HG03571 (cell line): ENCODE data around the gene DISC1.
"Not testable (repeated sequence)": the region's sequence is repeated elsewhere in the genome, so short reads cannot be mapped to it uniquely, and the experiment has no call there.

Experiments
- ATAC-seq: cut with Tn5 transposase; IDR thresholded peaks from one replicate; pipeline ENCODE4 v1.9.1; 2021; ENCODE audit not compliant: unreplicated experiment

The DISC1 gene

GRCh38 chr1:231943084-231943483 lies 316.5 kb downstream of the DISC1 start:
- ATAC-seq = no peak

GRCh38 chr1:231948102-231948501 lies 321.5 kb downstream of the DISC1 start:
- not testable (repeated sequence) for ATAC-seq

DNA sequence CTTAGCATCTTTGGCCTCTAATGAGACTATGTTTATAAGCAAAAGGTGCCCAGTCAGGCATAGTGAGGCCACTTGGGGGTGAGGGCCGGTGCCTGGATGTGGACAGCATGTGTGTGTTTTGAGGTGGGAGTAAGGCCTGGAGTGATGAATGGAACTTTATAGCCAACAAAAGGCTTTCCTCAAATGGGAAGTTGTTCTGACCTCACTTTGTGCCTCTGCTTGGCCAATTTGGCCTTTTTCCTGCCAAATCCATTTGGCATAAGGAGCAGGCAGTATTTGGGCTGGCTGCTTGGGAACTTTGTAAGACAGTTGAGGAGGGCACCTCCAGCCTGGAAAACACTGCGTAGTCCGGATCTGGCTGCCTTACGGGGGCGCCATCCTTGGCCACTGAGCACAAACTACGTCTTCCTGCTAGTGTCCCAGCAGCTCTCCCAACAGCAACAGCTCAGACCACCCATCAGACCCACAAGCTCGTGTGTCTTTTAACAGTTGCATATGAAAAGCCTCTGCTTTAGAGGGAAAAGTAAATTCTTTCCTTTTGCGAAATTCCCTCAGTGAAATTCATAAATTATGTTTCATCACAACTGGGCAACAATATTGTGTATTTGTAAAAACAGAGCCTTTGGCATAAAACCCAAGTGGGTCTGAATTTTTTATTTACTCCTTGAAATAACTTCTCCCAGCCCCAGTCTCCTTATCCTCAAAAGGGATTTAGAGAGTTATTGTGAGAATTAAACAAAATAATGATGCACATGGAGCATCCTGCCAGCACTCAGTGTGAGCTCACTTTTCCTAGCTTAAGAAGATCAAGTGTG lies 322.9 kb downstream of the DISC1 start:
- ATAC-seq = no peak

- ATAC-seq = no peak
Measured at GRCh38 chr1:231950331-231951128, 323.9 kb downstream of the DISC1 start.

- no peak for ATAC-seq
Measured at GRCh38 chr1:231951374-231951773, 324.8 kb downstream of the DISC1 start.

- ATAC-seq = no peak
Measured at GRCh38 chr1:231952154-231952553, 325.6 kb downstream of the DISC1 start.

DNA sequence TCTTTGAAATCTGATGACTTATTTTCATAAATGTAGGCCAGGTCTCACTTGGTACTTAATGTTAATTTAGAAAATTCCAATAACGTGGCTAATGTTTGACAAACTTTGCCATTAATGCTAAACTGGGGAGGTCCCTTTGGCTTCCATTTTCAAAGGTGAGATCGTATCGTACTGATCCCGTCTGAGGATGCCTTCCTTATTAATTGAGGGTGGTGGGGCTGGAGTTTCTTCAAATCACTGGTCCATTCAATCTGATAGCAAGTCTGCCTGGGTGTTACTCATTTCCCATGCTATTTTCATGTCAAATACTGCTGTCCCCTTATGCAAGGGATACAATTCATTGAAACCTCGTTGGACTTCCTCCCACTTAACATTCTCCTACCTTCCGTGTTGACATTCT lies 327.1 kb downstream of the DISC1 start:
- ATAC-seq = no peak

- ATAC-seq = no peak
Measured at GRCh38 chr1:231954751-231955150, 328.2 kb downstream of the DISC1 start.

DNA sequence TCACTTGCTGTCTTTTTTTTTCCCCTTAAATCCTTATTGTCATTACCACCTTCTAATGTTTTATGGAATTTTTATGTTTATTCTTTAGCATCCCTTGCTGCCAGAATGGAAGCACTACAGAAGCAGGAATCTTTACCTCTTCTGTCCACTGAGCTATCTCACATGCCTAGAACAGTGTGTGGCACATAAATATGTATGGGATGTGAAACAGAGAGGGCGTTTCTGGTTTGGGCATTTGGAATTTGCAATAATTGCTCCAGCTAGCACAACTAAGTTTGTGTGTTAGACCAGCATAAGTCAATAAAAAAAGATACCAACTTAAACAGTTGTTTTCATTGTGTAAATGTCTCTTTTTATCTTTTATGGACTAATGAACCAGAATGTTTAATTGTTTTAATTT lies 330.8 kb downstream of the DISC1 start:
- ATAC-seq = no peak

DNA sequence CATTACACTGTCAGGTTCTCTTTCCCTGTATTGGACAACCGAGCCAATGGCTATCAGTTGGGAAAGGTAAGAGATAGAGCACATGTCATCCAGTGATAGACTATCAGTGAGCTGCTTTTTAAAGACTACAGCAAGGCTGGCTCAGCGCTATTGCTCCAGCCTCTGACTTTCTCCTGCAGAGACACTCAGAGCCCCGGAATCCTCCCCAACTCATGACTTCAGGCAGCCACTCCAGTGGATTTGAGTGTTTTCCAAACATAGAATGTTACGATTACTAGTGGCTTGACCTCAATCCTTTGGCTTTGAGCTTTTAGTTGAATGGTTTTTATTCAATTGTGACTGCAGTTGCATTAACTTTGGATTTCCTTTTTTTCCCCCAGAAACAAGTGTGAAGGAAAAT lies 331.9 kb downstream of the DISC1 start:
- no peak for ATAC-seq

DNA sequence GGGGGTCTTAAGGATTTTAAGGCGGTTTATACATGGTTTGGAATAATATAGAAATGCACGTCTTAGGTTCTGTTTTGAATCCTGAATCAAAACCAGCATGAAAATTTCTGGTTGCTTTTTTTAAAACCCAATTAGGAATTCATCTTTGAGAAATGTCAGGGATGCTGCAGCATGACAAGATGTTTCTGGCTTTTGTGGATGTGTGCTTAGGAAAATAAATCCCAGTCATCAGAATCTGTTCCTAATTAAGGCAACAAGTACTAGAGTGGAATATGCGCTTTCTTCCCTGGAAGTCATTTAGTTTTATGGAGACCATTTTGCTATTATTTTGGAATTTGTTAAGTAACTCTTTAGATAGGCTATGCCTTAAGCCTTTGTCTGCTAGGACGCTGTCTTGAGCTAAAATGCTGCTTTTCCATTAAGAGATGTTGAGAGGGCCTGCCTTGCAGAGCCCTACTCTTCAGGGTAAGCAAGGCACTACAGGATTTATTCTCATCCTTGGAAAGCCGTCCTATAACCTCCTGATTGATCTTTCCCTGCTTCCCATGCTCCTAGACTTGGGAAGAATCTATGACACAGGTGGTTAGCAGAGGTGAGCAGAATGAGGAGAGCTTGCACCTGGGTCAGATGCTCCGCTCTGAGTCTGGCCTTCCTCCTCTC lies 332.8 kb downstream of the DISC1 start:
- ATAC-seq = no peak

GRCh38 chr1:231961801-231962200 lies 335.2 kb downstream of the DISC1 start:
- ATAC-seq = not testable (repeated sequence)

DNA sequence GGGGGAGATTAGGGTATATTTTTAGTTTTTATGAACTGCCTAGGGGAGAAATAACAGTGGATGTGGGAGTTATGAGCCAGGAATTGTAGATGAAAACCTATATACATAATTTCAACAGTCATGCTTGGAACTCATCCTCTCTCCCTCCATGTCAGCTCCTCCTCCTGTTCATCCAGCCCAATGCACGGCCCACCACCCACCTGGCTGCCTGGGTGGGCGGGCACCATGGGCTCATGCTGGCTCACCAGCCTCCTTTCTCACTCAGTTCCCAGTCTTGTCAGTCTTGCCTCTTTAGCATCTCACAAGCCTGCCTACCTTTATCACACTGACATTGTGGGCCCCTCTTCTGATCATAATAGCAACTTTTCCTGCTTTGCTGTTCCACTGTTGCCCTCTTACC lies 336.0 kb downstream of the DISC1 start:
- ATAC-seq = no peak

GRCh38 chr1:231964241-231964640 lies 337.7 kb downstream of the DISC1 start:
- ATAC-seq = no peak

- no peak for ATAC-seq
Measured at GRCh38 chr1:231964961-231965360, 338.4 kb downstream of the DISC1 start.

DNA sequence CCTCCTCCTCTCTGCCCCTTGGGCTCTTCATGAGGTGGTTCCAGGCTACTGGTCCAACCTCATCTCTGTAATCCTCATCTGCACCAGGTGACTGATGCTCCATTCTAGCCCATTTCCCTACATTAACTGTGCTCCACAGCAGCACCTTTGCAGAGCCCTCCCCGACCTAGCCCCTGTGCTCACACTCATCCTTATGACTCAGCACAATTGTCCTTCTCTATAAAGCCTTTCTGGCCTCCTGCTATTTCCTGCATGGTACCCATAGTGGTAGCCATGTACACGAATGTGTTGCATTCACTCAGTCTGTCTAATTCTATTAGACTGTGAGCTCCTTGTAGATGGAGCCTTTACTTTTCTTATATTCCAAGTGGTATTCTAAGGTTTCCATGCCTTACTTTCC lies 339.0 kb downstream of the DISC1 start:
- ATAC-seq = no peak

- ATAC-seq = no peak
Measured at GRCh38 chr1:231966983-231967382, 340.4 kb downstream of the DISC1 start.

GRCh38 chr1:231969076-231969475 lies 342.5 kb downstream of the DISC1 start:
- no peak for ATAC-seq

DNA sequence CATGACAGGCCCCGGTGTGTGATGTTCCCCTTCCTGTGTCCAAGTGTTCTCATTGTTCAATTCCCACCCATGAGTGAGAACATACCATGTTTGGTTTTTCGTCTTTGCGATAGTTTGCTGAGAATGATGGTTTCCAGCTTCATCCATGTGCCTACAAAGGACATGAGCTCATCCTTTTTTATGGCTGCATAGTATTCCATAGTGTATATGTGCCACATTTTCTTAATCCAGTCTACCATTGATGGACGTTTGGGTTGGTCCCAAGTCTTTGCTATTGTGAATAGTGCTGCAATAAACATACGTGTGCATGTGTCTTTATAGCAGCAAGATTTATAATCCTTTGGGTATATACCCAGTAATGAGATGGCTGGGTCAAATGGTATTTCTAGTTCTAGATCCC lies 343.2 kb downstream of the DISC1 start:
- ATAC-seq = not testable (repeated sequence)

DNA sequence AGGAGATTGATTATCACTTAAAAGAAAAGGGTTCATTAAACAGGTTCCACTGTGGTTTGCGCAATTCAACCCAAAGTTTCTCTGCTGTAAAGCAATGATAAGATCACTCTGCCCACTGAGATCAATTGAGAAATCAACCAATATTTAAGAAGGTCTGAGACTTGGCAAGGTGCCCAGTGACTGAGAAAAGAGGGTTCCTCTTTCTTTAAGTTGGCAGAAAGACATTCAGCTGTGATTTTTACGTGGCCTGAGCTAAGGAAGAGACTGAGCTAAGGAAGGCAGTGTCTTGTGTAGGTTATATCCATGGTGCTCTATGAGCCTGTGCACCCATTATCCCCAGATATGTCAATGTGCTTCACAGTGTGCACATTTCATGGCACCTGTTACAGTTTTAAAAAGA lies 344.1 kb downstream of the DISC1 start:
- ATAC-seq = no peak

- no peak for ATAC-seq
Measured at GRCh38 chr1:231971397-231972110, 345.0 kb downstream of the DISC1 start.
